Measurements from ENCODE around the gene CHRNA1.

The CHRNA1 gene

DNA sequence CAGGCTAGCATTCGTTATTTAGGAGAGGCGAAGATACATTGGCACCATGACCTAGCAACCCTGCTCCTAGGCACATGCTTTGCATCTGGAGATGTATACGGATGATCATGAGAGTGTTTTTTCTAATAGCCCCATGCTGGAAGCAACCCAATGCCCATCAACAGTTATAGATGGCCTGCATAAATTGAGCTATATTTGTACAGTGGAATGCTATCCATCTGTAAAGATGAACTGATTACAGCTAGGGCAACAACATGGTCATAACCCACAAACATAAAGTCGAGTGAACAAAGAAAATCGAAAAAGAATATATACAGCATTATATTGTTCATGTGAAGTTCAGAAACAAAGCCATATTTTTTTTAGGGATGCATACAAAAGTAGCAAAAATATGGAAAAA lies 20.6 kb upstream of the CHRNA1 start:
- TF ChIP-seq, protein P1, sequence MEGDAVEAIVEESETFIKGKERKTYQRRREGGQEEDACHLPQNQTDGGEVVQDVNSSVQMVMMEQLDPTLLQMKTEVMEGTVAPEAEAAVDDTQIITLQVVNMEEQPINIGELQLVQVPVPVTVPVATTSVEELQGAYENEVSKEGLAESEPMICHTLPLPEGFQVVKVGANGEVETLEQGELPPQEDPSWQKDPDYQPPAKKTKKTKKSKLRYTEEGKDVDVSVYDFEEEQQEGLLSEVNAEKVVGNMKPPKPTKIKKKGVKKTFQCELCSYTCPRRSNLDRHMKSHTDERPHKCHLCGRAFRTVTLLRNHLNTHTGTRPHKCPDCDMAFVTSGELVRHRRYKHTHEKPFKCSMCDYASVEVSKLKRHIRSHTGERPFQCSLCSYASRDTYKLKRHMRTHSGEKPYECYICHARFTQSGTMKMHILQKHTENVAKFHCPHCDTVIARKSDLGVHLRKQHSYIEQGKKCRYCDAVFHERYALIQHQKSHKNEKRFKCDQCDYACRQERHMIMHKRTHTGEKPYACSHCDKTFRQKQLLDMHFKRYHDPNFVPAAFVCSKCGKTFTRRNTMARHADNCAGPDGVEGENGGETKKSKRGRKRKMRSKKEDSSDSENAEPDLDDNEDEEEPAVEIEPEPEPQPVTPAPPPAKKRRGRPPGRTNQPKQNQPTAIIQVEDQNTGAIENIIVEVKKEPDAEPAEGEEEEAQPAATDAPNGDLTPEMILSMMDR (IDR thresholded peaks at IDR 0.05; ENCODE audit: low read depth, low read length): no peak
- H3K4me3 ChIP-seq (replicated peaks in 1 of 2; ENCODE audit: low read depth in 2 of 2, low read length in 2 of 2): no peak overlapping the region
- DNase-seq (ENCODE audit: low read depth in 2 of 2): no peak

DNA sequence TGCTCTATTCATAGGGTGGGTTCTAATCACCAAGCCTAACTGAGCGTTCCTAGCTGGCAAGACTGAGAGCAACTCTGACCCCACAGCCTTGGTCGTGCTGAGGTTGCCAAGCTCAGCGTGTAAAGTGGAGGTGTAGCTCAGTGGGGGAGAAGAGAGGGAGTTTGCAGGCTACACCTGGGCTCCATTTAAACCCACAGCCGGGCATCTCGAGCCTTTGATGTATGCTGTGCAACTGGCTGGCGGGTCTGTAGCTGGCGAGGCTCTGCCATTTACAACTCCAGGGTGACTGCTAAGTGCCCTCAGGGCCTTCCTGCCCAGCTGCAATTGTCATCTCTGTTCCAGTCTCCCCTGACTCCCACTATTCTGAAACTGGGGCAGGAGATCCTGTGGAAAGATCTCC lies 20.0 kb upstream of the CHRNA1 start:
- DNase-seq (ENCODE audit: low read depth in 2 of 2): no peak
- no peak overlapping the region for H3K4me3 ChIP-seq (replicated peaks in 1 of 2; ENCODE audit: low read depth in 2 of 2, low read length in 2 of 2)
- TF ChIP-seq, protein P1 (IDR thresholded peaks at IDR 0.05; ENCODE audit: low read depth, low read length): no peak

DNA sequence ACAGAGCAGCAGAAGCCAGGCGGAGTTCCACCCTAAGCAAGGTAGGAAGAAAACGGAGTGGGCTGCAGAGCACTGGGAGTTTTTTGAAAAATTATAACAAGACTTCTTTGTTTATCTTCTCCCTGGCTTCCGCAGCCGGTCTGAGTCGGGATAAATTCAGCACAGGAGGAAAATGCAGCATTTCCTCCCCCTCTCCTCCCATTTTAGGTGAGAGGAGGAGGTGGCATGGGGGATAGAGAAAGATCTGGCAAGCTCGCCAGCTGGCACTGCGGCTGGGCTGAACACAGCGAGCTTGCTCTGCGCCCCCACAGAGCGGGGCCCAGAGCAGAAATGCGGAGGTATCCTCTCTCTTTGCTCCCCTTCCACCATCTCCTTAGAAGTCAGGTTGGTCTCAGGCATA lies 17.7 kb upstream of the CHRNA1 start:
- H3K4me3 ChIP-seq (replicated peaks in 1 of 2; ENCODE audit: low read depth in 2 of 2, low read length in 2 of 2): no peak overlapping the region
- no peak for DNase-seq (ENCODE audit: low read depth in 2 of 2)
- TF ChIP-seq, protein P1 (IDR thresholded peaks at IDR 0.05; ENCODE audit: low read depth, low read length): no peak

DNA sequence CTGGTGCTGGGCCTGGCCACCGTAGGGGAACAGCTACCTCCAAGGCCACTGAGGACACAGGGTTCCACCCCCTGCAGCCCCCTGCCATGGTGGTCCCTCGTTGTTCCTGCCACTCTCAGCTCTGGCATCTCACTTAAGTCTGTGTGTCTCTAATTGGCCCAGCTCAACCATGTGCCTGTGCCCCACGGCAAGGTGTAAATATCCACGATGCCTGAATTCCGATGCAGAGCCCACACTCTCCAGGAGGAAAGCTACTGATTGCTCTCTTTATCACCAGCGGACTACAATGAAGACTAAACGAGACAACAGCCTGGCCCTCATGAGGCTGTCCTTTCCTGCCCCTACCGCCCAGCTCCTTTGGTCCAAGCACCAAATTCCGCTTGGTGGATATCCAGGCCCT lies 17.0 kb upstream of the CHRNA1 start:
- TF ChIP-seq, protein P1 (IDR thresholded peaks at IDR 0.05; ENCODE audit: low read depth, low read length): no peak
- no peak overlapping the region for H3K4me3 ChIP-seq (replicated peaks in 1 of 2; ENCODE audit: low read depth in 2 of 2, low read length in 2 of 2)

DNA sequence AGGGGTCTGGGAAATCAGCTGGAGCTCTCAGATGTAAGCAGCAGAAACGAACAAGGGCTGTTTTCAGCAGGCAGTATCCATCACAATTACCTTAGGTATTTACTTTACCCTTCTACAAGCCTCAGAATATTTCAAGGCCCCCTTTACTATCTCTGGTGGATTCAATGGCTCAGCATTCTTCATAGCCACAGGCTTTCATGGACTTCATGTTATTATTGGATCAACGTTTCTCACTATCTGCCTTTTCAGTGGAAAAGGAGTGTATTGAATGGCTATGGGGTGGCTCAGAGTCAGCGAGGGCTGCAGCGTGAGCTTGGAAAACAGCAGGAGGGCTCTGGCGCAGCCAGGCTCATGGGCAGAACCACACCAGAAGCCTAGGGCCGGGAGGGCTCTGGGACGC lies 16.6 kb upstream of the CHRNA1 start:
- no peak for DNase-seq (ENCODE audit: low read depth in 2 of 2)
- TF ChIP-seq, protein P1 (IDR thresholded peaks at IDR 0.05; ENCODE audit: low read depth, low read length): no peak
- no peak overlapping the region for H3K4me3 ChIP-seq (replicated peaks in 1 of 2; ENCODE audit: low read depth in 2 of 2, low read length in 2 of 2)

More for the DNA sequence above, 17.0 kb upstream of the CHRNA1 start:
- DNase-seq (ENCODE audit: low read depth in 2 of 2): no peak

DNA sequence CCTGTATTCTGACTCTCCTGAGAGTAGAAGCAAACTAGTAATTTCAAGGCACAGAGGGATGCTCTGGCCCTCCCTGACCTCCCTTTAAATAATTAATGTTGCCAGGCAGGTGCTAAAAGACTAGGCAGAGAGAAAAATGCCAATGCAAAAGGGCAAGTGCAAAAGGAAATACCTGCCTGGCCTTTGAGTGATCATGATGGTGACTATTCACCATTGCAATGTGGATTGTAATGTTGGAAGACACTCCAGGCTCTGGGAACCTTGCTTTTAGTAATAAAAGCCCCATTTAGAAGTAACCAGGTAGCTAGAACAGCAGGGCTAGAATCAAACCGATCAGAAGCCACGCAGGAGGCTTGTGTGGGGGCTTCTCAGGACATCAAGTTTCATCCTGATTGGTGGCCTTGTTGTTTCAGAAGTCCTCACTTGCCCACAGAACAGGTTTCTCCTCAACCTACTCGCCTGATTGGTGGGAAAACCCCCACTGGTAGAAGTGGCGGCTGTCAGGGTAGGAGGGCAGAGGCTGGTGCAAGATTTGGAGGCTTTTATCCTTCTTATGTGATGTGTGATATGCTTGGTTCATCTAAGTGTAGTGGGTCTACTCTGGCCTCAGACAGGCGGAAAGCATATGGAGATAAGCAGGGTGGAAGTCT lies 16.0 kb upstream of the CHRNA1 start:
- TF ChIP-seq, protein P1 (IDR thresholded peaks at IDR 0.05; ENCODE audit: low read depth, low read length): no peak
- no peak overlapping the region for H3K4me3 ChIP-seq (replicated peaks in 1 of 2; ENCODE audit: low read depth in 2 of 2, low read length in 2 of 2)
- DNase-seq (ENCODE audit: low read depth in 2 of 2): no peak
